Measurements from ENCODE around the gene GNB2.

Gene GNB2

GRCh38 chr7:100673302-100673941, at the start of gene GNB2:
Gene GNB2, plus strand, starts transcription at chr7:100673740. Its CDS starts 2,526 bp downstream, at chr7:100676266.
- no peaks in the 10 kb centered on the region for H3K9me3 Mint-ChIP-seq
- peak within 1 kb of the TSS; percentile 92 for H3K4me3 Mint-ChIP-seq
- peaks cover 16% of the 10 kb centered on the region for H3K4me1 Mint-ChIP-seq
- H3K27me3 Mint-ChIP-seq (ENCODE audit: low read depth, poor library complexity): peaks cover 43% of the 10 kb centered on the region
- TF ChIP-seq CTCF (IDR thresholded peaks at IDR 0.05): no peak
- peaks cover 7% of the 10 kb centered on the region for H3K36me3 Mint-ChIP-seq (ENCODE audit: low read depth)
- peak within 1 kb of the TSS; percentile 99 for H3K27ac Mint-ChIP-seq
- DNase-seq: peak; percentile 100

- H3K36me3 Mint-ChIP-seq (ENCODE audit: low read depth): peaks cover 11% of the 10 kb centered on the region
- no peak for TF ChIP-seq CTCF (IDR thresholded peaks at IDR 0.05)
- H3K4me1 Mint-ChIP-seq: peaks cover 26% of the 10 kb centered on the region
- no peaks in the 10 kb centered on the region for H3K9me3 Mint-ChIP-seq
- DNase-seq: no peak
- peaks cover 36% of the 10 kb centered on the region for H3K27me3 Mint-ChIP-seq (ENCODE audit: low read depth, poor library complexity)
- H3K27ac Mint-ChIP-seq: no peak overlapping the region
- no peak overlapping the region for H3K4me3 Mint-ChIP-seq
Observed at GRCh38 chr7:100623951-100624824, 49.4 kb upstream of the GNB2 start.

DNA sequence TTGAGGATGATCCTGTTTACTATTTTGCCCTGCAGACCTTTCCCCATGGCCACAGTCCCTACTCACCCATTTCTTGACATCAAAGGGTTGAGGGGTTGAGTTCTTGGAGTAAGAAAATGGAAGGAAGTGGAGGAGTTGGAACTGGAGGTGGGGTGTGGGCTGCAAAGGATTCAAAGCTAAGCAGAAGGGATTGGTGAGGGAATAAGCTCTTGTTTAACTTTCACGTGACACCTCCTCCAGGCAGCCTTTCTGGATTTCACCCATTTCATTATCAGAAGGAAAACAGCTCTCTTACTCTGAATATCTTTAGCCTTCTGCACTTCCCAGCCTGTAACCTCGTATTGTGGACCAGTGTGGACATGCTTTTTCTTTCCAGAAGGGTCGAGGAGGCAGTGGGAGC, 47.5 kb upstream of the GNB2 start:
- Mint-ChIP-seq H3K27ac (no peak overlapping the region), H3K4me1 (peaks cover 19% of the 10 kb centered on the region), H3K27me3 (ENCODE audit: low read depth, poor library complexity) (peaks cover 41% of the 10 kb centered on the region), H3K9me3 (no peaks in the 10 kb centered on the region), H3K36me3 (ENCODE audit: low read depth) (peaks cover 6% of the 10 kb centered on the region), H3K4me3 (peak overlapping the region; percentile 68)
- no peak for DNase-seq
- TF ChIP-seq CTCF (IDR thresholded peaks at IDR 0.05): no peak

- peak; percentile 87 for DNase-seq
- H3K4me3 Mint-ChIP-seq: peak overlapping the region; percentile 68
Observed at GRCh38 chr7:100626530-100627237, 46.9 kb upstream of the GNB2 start.

DNA sequence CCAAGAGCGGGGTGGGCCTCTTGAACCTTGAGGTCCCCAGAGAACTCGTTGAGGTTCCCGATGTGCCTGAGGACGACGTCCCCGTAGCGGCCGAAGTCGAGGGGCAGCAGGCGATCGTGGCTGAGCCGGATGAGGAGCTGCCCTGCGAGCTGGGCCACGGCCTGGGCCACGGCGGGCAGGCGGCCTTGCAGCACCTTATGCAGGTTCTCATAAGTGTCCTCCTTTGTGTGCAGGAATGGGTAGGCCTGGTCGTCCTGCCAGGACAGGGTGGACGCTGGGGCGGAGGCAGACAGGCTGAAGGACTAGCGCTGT, 46.3 kb upstream of the GNB2 start:
- Mint-ChIP-seq H3K36me3 (ENCODE audit: low read depth) (no peaks in the 10 kb centered on the region), H3K4me1 (peaks cover 9% of the 10 kb centered on the region), H3K27ac (no peak overlapping the region), H3K9me3 (no peaks in the 10 kb centered on the region), H3K27me3 (ENCODE audit: low read depth, poor library complexity) (peaks cover 47% of the 10 kb centered on the region), H3K4me3 (no peak overlapping the region)
- no peak for DNase-seq
- TF ChIP-seq CTCF (IDR thresholded peaks at IDR 0.05): no peak

More at GRCh38 chr7:100626530-100627237, 46.9 kb upstream of the GNB2 start:
- peaks cover 15% of the 10 kb centered on the region for H3K4me1 Mint-ChIP-seq
- no peak for TF ChIP-seq CTCF (IDR thresholded peaks at IDR 0.05)
- no peaks in the 10 kb centered on the region for H3K9me3 Mint-ChIP-seq
- H3K27me3 Mint-ChIP-seq (ENCODE audit: low read depth, poor library complexity): peaks cover 42% of the 10 kb centered on the region
- H3K36me3 Mint-ChIP-seq (ENCODE audit: low read depth): peaks cover 1% of the 10 kb centered on the region
- H3K27ac Mint-ChIP-seq: no peak overlapping the region
